ENCODE results near the gene COL19A1. TPM values are rescaled to one million over a fixed set of nuclear protein-coding genes. Genes with fewer than 3 reads are reported as not detected.

Gene COL19A1
- total and polyA plus RNA-seq, 9 of the 15 experiments (the other 6 are each of a cell fraction or from before 2014, with no cell fraction given): not detected

GRCh38 chr6:70241991-70242420 is 375.6 kb downstream of the COL19A1 start (continued):
- TF ChIP-seq PRPF4 (IDR thresholded peaks at IDR 0.05; ENCODE audit: insufficient read depth, low read depth, low read length, poor library complexity, severe bottlenecking) (no peak), KAT8 (IDR thresholded peaks at IDR 0.05; ENCODE audit: low read depth) (no peak), FOXA3 (CRISPR knock-in tag; conservative IDR thresholded peaks at IDR 0.05 in 1 of 2, IDR thresholded peaks at IDR 0.05 in 1 of 2) (peak; percentile 97 to 98), ZNF57 (CRISPR knock-in tag; IDR thresholded peaks at IDR 0.05) (no peak), HOMEZ (CRISPR knock-in tag; IDR thresholded peaks at IDR 0.05) (no peak), KLF10 (CRISPR knock-in tag; IDR thresholded peaks at IDR 0.05) (no peak), VEZF1 (CRISPR knock-in tag; IDR thresholded peaks at IDR 0.05) (peak; percentile 71), ZNF165 (CRISPR knock-in tag; IDR thresholded peaks at IDR 0.05; ENCODE audit: borderline replicate concordance) (no peak), YY1 (IDR thresholded peaks at IDR 0.05; ENCODE audit: borderline replicate concordance in 1 of 3, control insufficient read depth in 1 of 3, extremely low read depth in 1 of 3, insufficient read depth in 3 of 3, insufficient read length in 1 of 3, insufficient replicate concordance in 2 of 3, low read depth in 1 of 3, low read length in 2 of 3) (peak in 2 of 3 experiments; percentile 49 to 87), ZBTB49 (CRISPR knock-in tag; IDR thresholded peaks at IDR 0.05; ENCODE audit: borderline replicate concordance) (no peak)
